ENCODE data around the gene JDP2. TPM values are rescaled to one million over a fixed set of nuclear protein-coding genes. Genes with fewer than 3 reads are reported as not detected.

Gene JDP2
- total and polyA plus RNA-seq, 2 of the 4 experiments (the other 2 are of a cell fraction): 35.7 to 38.4 TPM

GRCh38 chr14:75514673-75515628 lies 87.1 kb downstream of the JDP2 start:
- Histone ChIP-seq H3K18ac (ENCODE audit: low read depth, low read length) (no peak overlapping the region), H3K4me1 (ENCODE audit: control insufficient read depth, insufficient read depth, low read length) (no peaks in the 10 kb centered on the region), H3K4me2 (ENCODE audit: low read depth, low read length) (peak overlapping the region; percentile 92), H2BK15ac (ENCODE audit: low read depth, low read length) (no peak overlapping the region), H3K36me3 (ENCODE audit: control insufficient read depth, insufficient read depth, low read length) (no peaks in the 10 kb centered on the region), H2AK5ac (ENCODE audit: low read depth, low read length) (no peak overlapping the region), H3K56ac (ENCODE audit: extremely low read depth, insufficient read depth, low read length) (no peak overlapping the region; the same call in 1 of the 2 replicates), H3K27me3 (ENCODE audit: control insufficient read depth, insufficient read depth, low read length) (peaks cover 21% of the 10 kb centered on the region), H2BK5ac (ENCODE audit: low read depth, low read length, poor library complexity, severe bottlenecking) (no peak overlapping the region), H3K9me1 (ENCODE audit: insufficient read depth, low read length) (no peaks in the 10 kb centered on the region), H4K5ac (ENCODE audit: low read depth, low read length) (no peak overlapping the region; the same call in 1 of the 2 replicates), H3K27ac (ENCODE audit: insufficient read depth, low read length) (no peak overlapping the region), H2BK120ac (ENCODE audit: low read depth, low read length) (no peak overlapping the region), H3K9me3 (ENCODE audit: control insufficient read depth, insufficient read depth, low read length) (peaks cover 4% of the 10 kb centered on the region), H3K14ac (replicated peaks; ENCODE audit: low read depth, low read length) (no peak overlapping the region), H3K4ac (ENCODE audit: low read depth, low read length) (no peak overlapping the region), H3K23ac (ENCODE audit: low read depth, low read length) (0 out of 2 replicates have a peak overlapping the region, but pooled peaks have one; percentile 40), H4K20me1 (ENCODE audit: insufficient read depth, low read length) (no peaks in the 10 kb centered on the region), H3K9ac (ENCODE audit: low read depth, low read length) (no peak overlapping the region; the same call in 1 of the 2 replicates), H2AFZ (replicated peaks; ENCODE audit: low read length, poor library complexity) (peak overlapping the region; percentile 87), H2AK9ac (replicated peaks; ENCODE audit: low read depth, low read length, poor library complexity) (peak overlapping the region; percentile 77), H4K8ac (ENCODE audit: low read depth in 2 of 2, low read length in 2 of 2) (peak overlapping the region in 1 of 2 experiments; percentile 64; a peak in 1 of 4 replicates), H2BK20ac (ENCODE audit: low read depth, low read length) (no peak overlapping the region), H3K4me3 (ENCODE audit: insufficient read depth, low read depth, low read length) (peak overlapping the region; percentile 53), H3K79me1 (ENCODE audit: low read depth in 1 of 2, low read length in 2 of 2) (no peaks in the 10 kb centered on the region), H4K91ac (ENCODE audit: insufficient read depth, low read depth, low read length) (no peak overlapping the region; the same call in 1 of the 2 replicates)
- intact Hi-C loops (cut with micrococcal nuclease): no loop called here
- 40% methylated on average over 9 of the region's 29 CpGs; no CpG with 5 or more reads in 1 of the 2 experiments for WGBS, 2 experiments (ENCODE audit: extremely low coverage in 2 of 2, insufficient read length in 1 of 2)
- BruUV-seq (replicated peaks): no TSS peak
- DNase-seq (peak; percentile 15), ATAC-seq (ENCODE audit: low read depth) (peak; percentile 36)
- in situ Hi-C loops (cut with MboI; ENCODE audit: low sequenced_read_pairs): no loop called here
- ChIA-PET POLR2A (ENCODE audit: unreplicated experiment) (no interaction called here), CTCF (interaction anchor here (0.7 to 1.2 kb wide), 2 partner anchors 46 to 332 kb away, joined by 3 to 4 read pairs; no protein-coding TSS in a partner anchor)
- dilution Hi-C loops (cut with HindIII; ENCODE audit: low sequenced_read_pairs, unreplicated experiment): no loop called here
- no peak for TF ChIP-seq CEBPB (IDR thresholded peaks at IDR 0.05; ENCODE audit: low read depth, low read length)
- TF ChIP-seq USF2 (IDR thresholded peaks at IDR 0.05; ENCODE audit: low read depth, low read length): no peak
- TF ChIP-seq POLR2A (IDR thresholded peaks at IDR 0.05; ENCODE audit: low read depth, low read length): no peak
- no peak for TF ChIP-seq RFX5 (IDR thresholded peaks at IDR 0.05; ENCODE audit: low read depth, low read length)
- TF ChIP-seq SMC3 (IDR thresholded peaks at IDR 0.05; ENCODE audit: low read depth, low read length): no peak
- no peak for TF ChIP-seq CTCF (conservative IDR thresholded peaks at IDR 0.05; ENCODE audit: low read depth, low read length)
- no peak for TF ChIP-seq MAFK (IDR thresholded peaks at IDR 0.05; ENCODE audit: low read depth, low read length)
- TF ChIP-seq BHLHE40 (IDR thresholded peaks at IDR 0.05; ENCODE audit: low read depth, low read length): no peak
- no peak for TF ChIP-seq FOS (IDR thresholded peaks at IDR 0.05; ENCODE audit: low read depth, low read length)
- TF ChIP-seq RAD21 (IDR thresholded peaks at IDR 0.05; ENCODE audit: low read length): no peak
- TF ChIP-seq RCOR1 (IDR thresholded peaks at IDR 0.05; ENCODE audit: insufficient replicate concordance, low read length): no peak
- no peak for TF ChIP-seq MXI1 (IDR thresholded peaks at IDR 0.05; ENCODE audit: borderline replicate concordance, low read depth, low read length)
- no peak for TF ChIP-seq CHD1 (IDR thresholded peaks at IDR 0.05; ENCODE audit: low read depth, low read length)
- TF ChIP-seq NFE2L2 (IDR thresholded peaks at IDR 0.05; ENCODE audit: low read depth, low read length): no peak
